HG03066 (cell line): ENCODE data around the gene ECE1.
"Not testable (repeated sequence)": the region's sequence is repeated elsewhere in the genome, so short reads cannot be mapped to it uniquely, and the experiment has no call there.

ENCODE experiments used
- ATAC-seq: cut with Tn5 transposase; IDR thresholded peaks from one replicate; pipeline ENCODE4 v1.9.1; 2021; ENCODE audit warnings: low read depth; ENCODE audit not compliant: unreplicated experiment

The ECE1 gene

DNA sequence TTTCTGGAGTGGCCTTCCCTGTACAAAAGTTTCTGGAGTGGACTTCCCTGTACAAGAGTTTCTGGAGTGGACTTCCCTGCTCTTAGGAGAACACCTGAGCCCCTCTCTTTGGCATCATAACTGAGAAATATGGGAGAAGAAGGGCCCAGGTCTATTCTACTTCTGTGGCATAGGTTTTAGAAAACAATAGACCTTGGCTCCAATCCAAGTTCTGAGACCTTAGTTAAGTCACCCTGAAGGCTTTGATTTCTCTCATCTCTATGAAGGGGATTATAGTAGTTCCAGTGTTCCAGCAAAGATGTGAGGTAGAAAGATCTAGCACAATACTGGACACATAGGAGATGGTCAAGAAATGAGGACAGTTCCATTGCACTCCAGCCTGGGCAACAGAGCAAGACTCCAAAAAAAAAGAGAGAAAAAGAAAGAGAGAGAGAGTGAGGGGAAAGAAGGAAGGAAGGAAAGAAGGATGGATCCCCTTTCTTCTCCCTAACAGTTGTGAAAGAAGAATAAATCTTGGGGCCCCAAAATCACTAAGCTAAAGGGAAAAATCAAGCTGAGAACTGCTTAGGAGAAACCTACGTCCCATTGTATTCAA is 100.3 kb downstream of the ECE1 start:
- no peak for ATAC-seq

DNA sequence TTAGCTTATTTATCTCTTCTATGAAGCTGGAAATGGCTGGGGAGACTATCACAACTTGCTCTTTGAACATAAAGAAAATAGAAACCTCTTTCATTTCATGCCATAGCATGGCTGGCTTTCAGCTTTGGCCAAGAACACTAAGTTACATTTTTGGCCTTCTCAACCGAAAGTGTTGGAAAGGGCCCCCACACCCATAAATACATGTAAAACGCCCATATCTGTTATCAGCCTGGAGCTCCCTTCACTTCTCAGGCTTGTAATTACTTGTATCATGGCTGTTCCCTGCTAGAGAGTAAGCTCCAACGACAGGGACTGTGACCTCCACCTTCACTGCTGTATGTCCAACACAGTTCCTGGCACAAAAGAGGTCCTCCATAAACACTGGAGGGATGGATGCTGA is 100.8 kb downstream of the ECE1 start:
- ATAC-seq, result no peak

DNA sequence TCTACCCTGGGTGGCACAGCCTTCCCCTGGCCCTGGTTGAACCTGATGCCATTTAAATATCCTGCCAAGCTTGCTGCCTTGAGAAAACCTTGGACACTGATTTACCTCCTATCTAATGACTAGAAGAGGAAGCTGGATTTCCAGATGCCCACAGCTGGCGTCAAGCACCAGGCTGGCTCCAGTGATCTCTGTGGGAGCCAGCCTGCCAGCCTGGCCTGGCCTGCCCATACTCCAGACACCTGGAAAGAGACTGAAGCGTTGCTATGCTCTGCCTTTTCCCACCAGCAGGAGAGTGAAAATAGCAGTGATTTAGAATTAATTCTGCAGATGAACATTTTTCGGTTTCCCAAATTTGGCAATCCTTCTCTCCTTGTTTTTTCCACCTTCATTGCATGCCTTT is 102.0 kb downstream of the ECE1 start:
- no peak for ATAC-seq

DNA sequence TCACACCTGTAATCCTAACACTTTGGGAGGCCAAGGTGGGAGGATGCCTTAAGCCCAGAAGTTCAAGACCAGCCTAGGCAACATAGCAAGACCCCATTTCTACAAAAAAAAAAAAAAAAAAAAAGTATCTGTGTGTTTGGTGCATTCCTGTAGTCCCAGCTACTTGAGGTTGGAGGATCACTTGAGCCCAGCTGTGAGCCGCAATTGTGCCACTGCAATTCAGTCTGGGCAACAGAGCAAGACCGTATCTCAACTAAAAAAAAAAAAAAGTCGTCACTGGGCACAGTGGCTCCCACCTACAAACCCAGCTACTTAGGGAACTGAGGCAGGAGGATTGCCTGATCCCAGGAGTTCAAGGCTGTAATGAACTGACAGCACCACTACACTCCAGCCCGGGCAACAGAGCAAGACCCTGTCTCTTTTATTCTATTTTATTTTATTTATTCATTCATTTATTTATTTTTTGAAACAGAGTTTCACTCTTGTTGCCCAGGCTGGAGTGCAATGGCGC is 105.0 kb downstream of the ECE1 start:
- ATAC-seq, result no peak

DNA sequence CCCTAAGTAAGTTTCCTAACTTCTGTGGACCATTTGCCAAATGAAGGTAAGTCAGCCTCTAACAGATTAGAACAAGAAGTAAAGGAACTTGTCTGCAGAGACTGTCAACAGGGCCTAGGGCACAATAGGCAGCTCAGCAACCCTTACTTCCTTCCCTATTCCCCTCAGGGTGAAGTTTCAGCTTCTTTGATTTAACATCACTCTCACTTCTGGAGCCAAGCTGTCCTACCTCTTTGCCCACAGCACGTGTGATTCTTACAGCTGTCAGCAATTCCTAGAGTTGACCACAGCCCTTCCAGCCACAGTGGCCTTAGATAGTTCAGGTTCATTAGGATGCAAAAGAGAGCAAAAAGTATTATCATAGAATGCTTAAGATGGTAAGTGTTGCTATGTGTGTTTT is 106.0 kb downstream of the ECE1 start:
- no peak for ATAC-seq

DNA sequence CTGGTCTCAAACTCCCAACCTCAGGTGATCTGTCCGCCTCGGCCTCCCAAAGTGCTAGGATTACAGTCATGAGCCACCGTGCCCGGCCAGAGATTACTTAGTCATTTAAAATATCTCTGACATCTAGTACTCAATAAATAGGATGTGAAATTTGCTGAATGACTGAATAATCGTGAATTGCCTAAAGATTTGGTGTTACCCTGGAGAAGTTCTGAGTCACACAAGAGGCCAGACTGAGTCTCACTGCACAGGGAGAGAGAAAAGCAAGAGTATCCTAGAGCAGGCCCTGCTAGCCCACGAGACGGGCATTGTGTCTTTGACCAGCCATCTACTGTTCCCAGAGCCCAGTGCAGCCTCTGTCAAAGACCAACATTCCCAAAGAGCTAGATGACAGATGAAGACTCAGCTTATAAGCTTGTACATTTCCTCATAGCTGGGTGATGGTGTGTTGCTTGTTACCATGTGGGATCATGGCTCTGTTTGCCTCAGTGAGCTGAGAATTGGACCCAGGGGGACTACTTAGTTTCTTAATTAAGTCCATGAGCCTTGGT is 108.0 kb downstream of the ECE1 start:
- ATAC-seq, result no peak

DNA sequence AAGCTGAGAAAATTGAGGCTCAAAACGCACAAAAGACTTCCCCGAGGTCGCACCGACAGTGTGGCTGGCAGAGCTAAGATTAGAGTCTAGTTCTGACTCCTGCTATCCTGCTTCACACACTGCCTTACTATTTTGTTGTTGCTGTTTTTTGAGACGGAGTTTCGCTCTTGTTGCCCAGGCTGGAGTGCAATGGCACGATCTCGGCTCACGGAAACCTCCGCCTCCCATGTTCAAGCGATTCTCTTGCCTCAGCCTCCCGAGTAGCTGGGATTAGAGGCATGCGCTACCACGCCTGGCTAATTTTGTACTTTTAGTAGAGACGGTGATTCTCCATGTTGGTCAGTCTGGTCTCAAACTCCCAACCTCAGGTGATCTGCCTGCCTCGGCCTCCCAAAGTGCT is 112.0 kb downstream of the ECE1 start:
- ATAC-seq, result not testable (repeated sequence)

DNA sequence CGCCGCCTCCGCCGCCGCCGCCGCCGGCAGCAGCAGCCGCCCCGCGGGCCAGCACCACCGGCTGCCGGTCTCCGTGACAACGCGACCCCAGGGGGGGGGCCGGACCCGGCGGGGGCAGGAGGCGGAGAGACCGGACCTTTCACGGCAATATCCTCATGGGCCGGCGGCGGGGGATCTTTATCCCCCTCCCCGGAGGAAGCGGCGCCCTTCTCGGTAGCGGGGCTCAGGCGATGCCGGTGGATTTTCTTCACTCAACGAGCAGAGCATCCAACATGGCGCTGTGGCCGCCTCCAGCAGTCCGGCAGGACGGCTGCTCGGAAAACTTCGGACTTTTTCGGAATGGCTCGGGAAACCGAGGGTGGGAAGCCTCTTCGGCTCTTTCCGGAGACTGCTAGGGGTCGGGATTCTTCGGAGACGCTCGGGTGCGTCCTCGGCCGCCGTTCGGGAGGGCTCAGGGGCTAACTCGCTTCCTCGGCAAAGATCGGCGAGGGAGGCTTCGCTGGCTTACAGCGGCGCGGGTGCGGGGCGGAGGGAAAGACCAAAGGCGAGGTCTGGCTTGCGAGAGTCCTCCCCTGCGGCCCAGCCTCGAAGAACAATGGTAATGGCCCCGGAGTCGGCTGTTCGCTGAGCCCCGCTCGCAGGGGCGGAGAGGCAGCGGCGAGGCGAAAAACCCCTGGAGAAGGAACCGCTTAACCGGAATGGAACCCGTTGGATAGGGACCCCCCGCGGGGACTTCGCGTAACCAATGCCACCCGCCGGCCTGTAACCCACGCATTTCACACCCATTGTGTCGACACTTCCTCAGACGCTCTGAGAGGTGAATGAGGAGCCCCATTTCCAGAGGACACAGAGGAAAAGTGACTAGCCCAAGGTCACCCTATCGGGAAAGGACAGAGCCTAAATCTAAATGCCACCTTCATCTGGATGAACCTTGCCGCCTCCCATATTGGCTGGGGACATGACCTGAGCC is 113.4 kb downstream of the ECE1 start, which contains the start of gene EIF4G3:
Gene EIF4G3 (minus strand): TSS at position 312 of the 970 bp plus-strand sequence. CDS start 174,155 bp downstream, outside the sequence.
- ATAC-seq, result peak; percentile 78

DNA sequence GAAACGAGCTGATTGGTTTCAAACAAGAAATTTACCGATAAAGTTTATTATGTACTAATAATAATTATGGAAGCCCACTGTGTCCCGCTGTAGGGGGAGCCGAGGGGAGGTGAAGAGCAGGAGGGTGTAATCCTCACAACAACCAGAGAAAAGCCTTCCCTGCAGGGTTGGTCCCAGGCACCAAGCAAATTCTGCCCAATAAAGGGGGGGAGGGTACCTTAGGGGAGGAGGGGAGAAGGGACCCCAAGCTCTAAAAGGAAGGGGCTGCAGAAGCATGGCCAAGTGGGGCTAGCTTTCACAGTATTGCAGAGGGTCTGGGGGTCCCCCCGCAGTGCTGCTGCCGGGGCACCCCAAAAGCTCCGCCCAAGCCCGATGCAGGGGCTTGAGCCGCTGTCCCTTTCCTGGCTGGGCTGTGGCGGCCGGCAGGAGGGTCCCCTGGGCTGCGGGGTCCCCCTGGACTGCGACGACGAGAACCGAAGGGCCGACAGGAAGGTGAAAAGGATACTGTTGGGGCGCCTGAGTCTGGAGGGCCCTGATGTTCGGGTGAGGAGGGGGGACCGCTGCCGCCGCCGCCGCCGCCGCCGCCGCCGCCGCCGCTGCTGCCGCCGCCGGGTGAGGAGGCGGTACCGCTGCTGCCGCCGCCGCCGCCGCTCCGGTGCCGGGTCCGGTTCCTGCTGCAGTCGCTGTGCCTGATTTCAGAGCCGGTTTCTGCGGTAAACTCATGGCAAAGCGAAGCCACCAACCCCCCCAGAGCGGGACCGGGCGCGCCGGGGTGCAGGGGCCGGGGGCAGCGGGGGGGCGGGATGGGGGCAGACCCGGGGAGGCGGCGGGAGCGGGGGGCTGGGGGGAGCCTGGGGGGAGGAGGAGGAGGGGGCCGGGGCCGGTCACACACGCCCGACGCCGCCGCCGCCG is 114.3 kb downstream of the ECE1 start:
- peak; percentile 27 for ATAC-seq

DNA sequence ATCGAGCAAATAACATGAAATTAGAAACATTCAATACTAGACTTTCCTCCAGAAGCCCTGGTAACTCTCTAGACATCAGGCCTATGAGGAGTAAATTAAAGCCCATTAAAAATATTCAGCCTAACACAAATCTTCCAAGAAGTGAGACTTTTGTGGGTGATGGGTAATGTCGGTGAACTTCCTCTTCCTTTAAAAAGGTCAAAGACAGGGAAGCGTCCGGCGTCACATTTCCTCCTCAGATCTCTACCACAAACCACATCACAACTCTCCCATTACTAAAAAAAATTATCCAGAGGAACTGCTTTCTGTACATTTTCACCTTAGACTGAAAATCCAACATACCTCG is 115.0 kb downstream of the ECE1 start:
- ATAC-seq, result no peak

DNA sequence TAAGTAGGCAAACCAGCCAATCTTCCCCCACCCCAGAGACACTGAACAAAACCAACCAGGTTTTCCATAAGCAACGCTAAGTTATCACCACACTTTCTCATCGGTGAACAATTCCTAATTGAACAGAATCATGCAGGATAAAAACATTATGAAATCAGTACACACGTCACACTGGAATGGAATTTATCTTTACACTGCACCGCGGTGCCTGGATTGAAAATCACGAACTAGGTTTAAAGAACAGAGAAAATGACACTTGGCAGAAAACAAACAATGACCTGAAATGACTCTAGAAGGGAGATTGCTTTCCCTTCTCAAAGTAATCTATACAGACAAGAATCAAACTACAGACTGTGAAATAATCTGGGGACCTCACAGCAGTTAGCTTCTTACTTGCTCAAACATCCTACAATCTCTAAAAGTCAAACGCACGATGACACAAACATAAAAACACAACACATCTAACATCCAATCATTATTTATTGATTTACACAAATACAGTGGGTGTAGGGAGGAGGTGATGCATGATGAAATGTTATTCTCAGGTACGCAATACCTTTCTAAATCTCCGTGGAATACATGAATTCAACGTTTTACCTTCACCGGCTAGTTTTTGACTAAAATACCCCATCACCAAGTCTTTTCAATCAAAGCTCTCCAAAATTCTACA is 115.5 kb downstream of the ECE1 start:
- ATAC-seq, result no peak

DNA sequence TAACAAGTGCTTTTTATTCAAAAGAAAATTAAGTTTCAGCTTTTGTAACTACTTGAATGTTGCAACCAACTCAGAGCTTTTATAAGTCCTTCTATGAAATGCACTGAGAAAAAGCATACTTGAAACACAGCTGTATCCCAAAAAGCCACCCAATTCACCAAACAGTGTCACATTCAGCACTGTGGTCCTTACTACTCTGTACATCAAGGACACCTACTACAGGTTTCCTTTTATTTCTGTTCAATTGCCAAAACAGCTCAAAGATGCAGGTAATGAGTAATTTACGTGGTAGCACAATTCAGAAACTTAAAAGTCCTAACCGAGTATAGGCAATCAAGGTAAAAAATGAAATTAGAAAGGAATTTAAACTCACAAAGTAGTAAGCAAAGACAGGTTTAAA is 116.0 kb downstream of the ECE1 start:
- ATAC-seq, result no peak

DNA sequence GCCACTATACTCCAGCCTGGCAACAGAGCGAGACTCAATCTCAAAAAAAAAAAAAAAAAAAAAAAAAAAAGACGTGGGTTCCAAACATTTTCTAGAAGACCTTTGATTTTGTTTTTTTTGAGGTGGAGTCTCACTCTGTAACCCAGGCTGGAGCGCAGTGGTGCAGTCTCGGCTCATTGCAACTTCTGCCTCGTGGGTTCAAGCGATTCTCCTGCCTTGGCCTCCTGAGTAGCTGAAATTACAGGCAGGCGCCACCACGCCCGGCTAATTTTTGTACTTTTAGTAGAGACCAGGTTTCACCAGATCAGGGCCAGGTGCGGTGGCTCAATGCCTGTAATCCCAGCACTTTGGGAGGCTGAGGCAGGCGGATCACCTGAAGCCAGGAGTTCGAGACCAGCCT is 117.2 kb downstream of the ECE1 start:
- not testable (repeated sequence) for ATAC-seq

DNA sequence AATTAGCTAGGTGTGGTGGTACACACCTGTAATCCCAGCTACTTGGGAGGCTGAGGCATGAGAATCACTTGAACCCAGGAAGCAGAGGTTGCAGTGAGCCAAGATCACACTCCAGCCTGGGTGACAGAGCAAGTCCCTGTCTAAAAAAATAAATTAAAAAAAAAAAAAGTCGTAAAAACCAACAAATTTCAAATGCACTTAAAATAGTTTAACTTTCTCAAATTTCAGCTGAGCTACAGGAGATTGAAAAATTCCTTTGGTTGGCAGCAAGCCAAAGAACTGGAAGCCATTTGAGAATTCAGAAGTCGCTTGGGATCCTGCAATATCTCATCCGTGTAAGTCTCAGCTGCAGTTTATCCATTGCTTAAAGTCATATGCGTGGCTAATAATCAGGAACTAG is 119.4 kb downstream of the ECE1 start:
- not testable (repeated sequence) for ATAC-seq

DNA sequence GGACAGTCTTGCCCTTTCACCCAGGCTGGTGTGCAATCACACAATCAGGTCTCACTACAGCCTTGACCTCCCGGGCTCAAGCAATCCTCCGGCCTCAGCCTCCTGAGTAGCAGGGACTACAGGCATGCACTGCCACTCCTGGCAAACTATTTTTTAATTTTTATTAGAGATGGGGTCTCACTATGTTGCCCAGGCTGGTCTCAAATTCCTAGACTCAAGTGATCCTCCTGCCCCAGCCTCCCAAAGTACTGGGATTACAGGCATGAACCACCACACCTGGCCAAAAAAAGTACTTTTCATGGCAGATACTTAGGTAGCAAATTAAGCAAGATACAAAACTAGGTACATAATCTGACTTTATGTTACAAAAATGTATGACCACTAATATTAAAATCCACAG is 121.8 kb downstream of the ECE1 start:
- no peak for ATAC-seq
